ENCODE measurements around the gene CABCOCO1.

Gene CABCOCO1

GRCh38 chr10:61662794-61663259 lies at the start of gene CABCOCO1:
Gene CABCOCO1, plus strand, starts transcription at chr10:61662929. Its CDS starts 44 bp downstream, at chr10:61662973.
- DNase-seq: peak; percentile 3

GRCh38 chr10:61613665-61614064 lies 49.1 kb upstream of the CABCOCO1 start:
- DNase-seq: no peak

- DNase-seq: no peak
Measured at GRCh38 chr10:61616611-61617010, 46.1 kb upstream of the CABCOCO1 start.

GRCh38 chr10:61617180-61617579 lies 45.5 kb upstream of the CABCOCO1 start:
- DNase-seq: no peak

- no peak for DNase-seq
Measured at GRCh38 chr10:61617586-61617985, 45.1 kb upstream of the CABCOCO1 start.

- DNase-seq: no peak
Measured at GRCh38 chr10:61618388-61618961, 44.3 kb upstream of the CABCOCO1 start.

GRCh38 chr10:61620506-61620905 lies 42.2 kb upstream of the CABCOCO1 start:
- no peak for DNase-seq

GRCh38 chr10:61621605-61622051 lies 41.1 kb upstream of the CABCOCO1 start:
- DNase-seq: peak; percentile 40

GRCh38 chr10:61623161-61623560 lies 39.6 kb upstream of the CABCOCO1 start:
- DNase-seq: no peak

GRCh38 chr10:61626209-61626608 lies 36.5 kb upstream of the CABCOCO1 start:
- DNase-seq: no peak

- no peak for DNase-seq
Measured at GRCh38 chr10:61627266-61627665, 35.5 kb upstream of the CABCOCO1 start.

GRCh38 chr10:61628151-61628874 lies 34.4 kb upstream of the CABCOCO1 start:
- no peak for DNase-seq

GRCh38 chr10:61628875-61629513 lies 33.7 kb upstream of the CABCOCO1 start:
- no peak for DNase-seq

- no peak for DNase-seq
Measured at GRCh38 chr10:61629576-61629975, 33.2 kb upstream of the CABCOCO1 start.

- no peak for DNase-seq
Measured at GRCh38 chr10:61632057-61632670, 30.6 kb upstream of the CABCOCO1 start.

GRCh38 chr10:61633665-61634064 lies 29.1 kb upstream of the CABCOCO1 start:
- DNase-seq: no peak

- no peak for DNase-seq
Measured at GRCh38 chr10:61634746-61635145, 28.0 kb upstream of the CABCOCO1 start.

- no peak for DNase-seq
Measured at GRCh38 chr10:61635471-61635870, 27.3 kb upstream of the CABCOCO1 start.

GRCh38 chr10:61635932-61636331 lies 26.8 kb upstream of the CABCOCO1 start:
- DNase-seq: no peak

- no peak for DNase-seq
Measured at GRCh38 chr10:61639952-61640351, 22.8 kb upstream of the CABCOCO1 start.

- no peak for DNase-seq
Measured at GRCh38 chr10:61640856-61641255, 21.9 kb upstream of the CABCOCO1 start.

GRCh38 chr10:61642150-61642571 lies 20.6 kb upstream of the CABCOCO1 start:
- DNase-seq: no peak

GRCh38 chr10:61642676-61643075 lies 20.1 kb upstream of the CABCOCO1 start:
- no peak for DNase-seq
